HepG2 (cell line): ENCODE data around the gene DDX24. TPM values are rescaled to one million over a fixed set of nuclear protein-coding genes. Genes with fewer than 3 reads are reported as not detected.

Experiments
- AFF4 ChIP-seq: sonication (generic); formaldehyde crosslinking; IDR thresholded peaks from 2 replicates; pipeline ENCODE4 v1.4.0; 2020; ENCODE audit warnings: missing genetic modification reagents
- HCFC1 ChIP-seq: fragments of 150-350 bp; IDR thresholded peaks from 2 replicates; pipeline ENCODE4 v1.6.1; 2014; ENCODE audit warnings: low read depth, low read length
- HIC2 ChIP-seq: sonication (generic); formaldehyde crosslinking; IDR thresholded peaks from 2 replicates; pipeline ENCODE4 v1.9.0; 2022; ENCODE audit warnings: low read depth, missing genetic modification reagents
- HNRNPH1 ChIP-seq: fragments of 200-400 bp; formaldehyde crosslinking; optimal IDR thresholded peaks from 2 replicates; pipeline ENCODE3; 2017; ENCODE audit warnings: mild to moderate bottlenecking, low read depth, low read length
- PRMT3 ChIP-seq: sonication (generic); formaldehyde crosslinking; IDR thresholded peaks from 2 replicates; pipeline ENCODE4 v1.8.1; 2022; ENCODE audit warnings: low read depth, mild to moderate bottlenecking, moderate library complexity, missing genetic modification reagents, borderline replicate concordance
- RBFOX2 ChIP-seq: fragments of 200-400 bp; formaldehyde crosslinking; IDR thresholded peaks from 2 replicates; pipeline ENCODE4 v1.6.1; 2017; ENCODE audit warnings: low read depth, mild to moderate bottlenecking, low read length
- SNAI1 ChIP-seq: sonication (generic); formaldehyde crosslinking; IDR thresholded peaks from 2 replicates; pipeline ENCODE4 v1.5.0; 2020; ENCODE audit warnings: mild to moderate bottlenecking, missing genetic modification reagents, borderline replicate concordance
- ZNF10 ChIP-seq: sonication (generic); formaldehyde crosslinking; IDR thresholded peaks from 2 replicates; pipeline ENCODE4 v1.4.0; 2020; ENCODE audit warnings: mild to moderate bottlenecking, low read depth, missing genetic modification reagents, borderline replicate concordance
- ZNF281 ChIP-seq: sonication (generic); formaldehyde crosslinking; IDR thresholded peaks from 2 replicates; pipeline ENCODE4 v1.4.0; 2020; ENCODE audit warnings: missing genetic modification reagents, borderline replicate concordance
- ZNF646 ChIP-seq: sonication (generic); formaldehyde crosslinking; IDR thresholded peaks from 2 replicates; pipeline ENCODE4 v1.9.0; 2021; ENCODE audit warnings: mild to moderate bottlenecking, missing genetic modification reagents
- polyA plus RNA-seq, 8 experiments: library from polyadenylated mRNA; depleted of rRNA in 3 of 8; stranded (reverse) in 7 of 8; unstranded in 1 of 8; fragments of >200 nt; fragmentation: Illumina TruSeq in 4 of 8; extraction: Trizol in 4 of 8; gene quantifications; 2 replicates each; pipeline versions ENCODE4 v1.2.1 to v1.2.3, GENCODE V29; 2011 to 2016; ENCODE audit warnings: low read depth in 4 of 8, missing spikeins in 1 of 8, mixed read lengths in 1 of 8; ENCODE audit not compliant: insufficient read depth in 1 of 8
- total RNA-seq, 5 experiments: library from RNA; depleted of rRNA; stranded (reverse); fragments of >200 nt; fragmentation: Illumina TruSeq; extraction: Trizol; gene quantifications; 2 replicates each; pipeline ENCODE4 v1.2.3, GENCODE V29; 2016; ENCODE audit warnings: low read depth in 1 of 5

DDX24 gene
- total and polyA plus RNA-seq, 2 of the 13 experiments (the other 11 are each of a cell fraction or from before 2014, with no cell fraction given) = 67.3 to 149 TPM

- TF ChIP-seq ZNF646 = no peak
- no peak for TF ChIP-seq HCFC1
- TF ChIP-seq SNAI1 = no peak
- no peak for TF ChIP-seq AFF4 (CRISPR knock-in tag)
- TF ChIP-seq PRMT3 = no peak
- TF ChIP-seq RBFOX2 = no peak
- TF ChIP-seq HNRNPH1 = no peak
- TF ChIP-seq HIC2 (CRISPR knock-in tag) = no peak
- TF ChIP-seq ZNF10 (CRISPR knock-in tag) = no peak
- no peak for TF ChIP-seq ZNF281 (CRISPR knock-in tag)
These were observed 79.3 kb downstream of the DDX24 start (continued) for GRCh38 chr14:94001501-94002396.
